Right cardiac atrium (tissue), 5 donors: ENCODE data around the gene ERICH3. TPM values are rescaled to one million over a fixed set of nuclear protein-coding genes. Genes with fewer than 3 reads are reported as not detected.

Source experiments
- ATAC-seq, 2 donors: fragments of 200-7000 bp; cut with Tn5 transposase; one replicate each; pipeline versions ENCODE4 v1.8.0 to v1.9.1; 2020; ENCODE audit warnings: moderate library complexity in 2 of 2, mild to moderate bottlenecking in 1 of 2
- DNase-seq, 3 donors: peaks; one replicate each; pipeline ENCODE4 v3.0.0-alpha.2; 2020
- H3K27ac ChIP-seq: one replicate; pipeline ENCODE4 v1.5.1; 2013; ENCODE audit warnings: mild to moderate bottlenecking, low read length, control low read depth, moderate library complexity
- H3K27me3 ChIP-seq: one replicate; pipeline ENCODE4 v1.6.1; 2013; ENCODE audit not compliant: control insufficient read depth, insufficient read depth
- H3K4me1 ChIP-seq: one replicate; pipeline ENCODE4 v1.6.1; 2013; ENCODE audit warnings: low read length; ENCODE audit not compliant: control insufficient read depth, insufficient read depth
- H3K4me3 ChIP-seq: one replicate; pipeline ENCODE4 v1.5.1; 2013; ENCODE audit warnings: low read length, control low read depth
- H3K9me3 ChIP-seq: one replicate; pipeline ENCODE4 v1.6.1; 2013; ENCODE audit warnings: low read length; ENCODE audit not compliant: control insufficient read depth
- WGBS: extraction: QIAGEN DNeasy Blood & Tissue Kit; methylation state at CpG from one replicate; pipeline ENCODE4 v1.1.7; 2013; 5-methylcytosine and 5-hydroxymethylcytosine counted together
- intact Hi-C, 4 donors: fragments of 100-400 bp; cut with DNase I; formaldehyde crosslinking; loops; one replicate each; pipeline versions ENCODE4 v1.11.0 to v1.14.0; 2022 to 2023
- polyA plus RNA-seq: library from polyadenylated mRNA; stranded (reverse); fragments of 200-250 nt; gene quantifications from one replicate; pipeline ENCODE4 v1.2.3, GENCODE V29; 2013
- total RNA-seq, 4 donors: library from RNA; stranded (reverse); fragmentation: NEBNext Ultra II Directional; extraction: Animal tissue kit (Norgen Biotek cat#: 25700); gene quantifications; one replicate each; pipeline ENCODE4 v1.2.1, GENCODE V29; 2021
- donor health status: healthy with polysubstance abuse.
- donor health status: DM: no; HTN: yes; CAD: no.
- donor health status: DM: no; HTN: no; CAD: no.
- donor health status: DM: no; HTN: yes; CAD: no; lungs with severe emphysema.
- donor health status: DM: yes; HTN: yes; CAD: no.

ERICH3 gene
- total and polyA plus RNA-seq, 5 donors = 0.07 TPM; not detected in 4

DNA sequence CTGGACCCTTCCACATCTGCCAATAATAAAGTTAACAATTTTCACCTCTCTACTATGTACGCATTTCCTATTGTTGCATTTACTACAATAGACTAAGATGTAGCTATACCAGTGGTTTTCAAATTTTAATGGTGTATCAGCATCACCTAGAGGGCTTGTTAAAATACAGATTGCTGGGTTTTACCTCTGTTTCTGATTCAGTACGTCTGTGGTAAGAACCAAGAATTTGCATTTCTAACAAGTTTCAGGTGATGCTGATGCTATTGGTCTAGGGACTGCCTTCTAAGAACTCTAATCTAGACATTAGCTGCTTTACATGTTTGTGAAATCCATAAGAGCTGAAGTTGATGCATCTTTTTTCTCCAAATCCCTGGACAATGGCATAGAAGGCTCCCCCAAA lies 59.7 kb downstream of the ERICH3 start:
- DNase-seq (no peak), ATAC-seq (no peak)
- Histone ChIP-seq H3K4me1 (no peaks in the 10 kb centered on the region), H3K9me3 (no peaks in the 10 kb centered on the region), H3K27me3 (no peaks in the 10 kb centered on the region), H3K27ac (no peak overlapping the region), H3K4me3 (no peak overlapping the region)
- intact Hi-C loops = no loop called here
- WGBS = 74% methylated on average over 2 of the region's 2 CpGs

DNA sequence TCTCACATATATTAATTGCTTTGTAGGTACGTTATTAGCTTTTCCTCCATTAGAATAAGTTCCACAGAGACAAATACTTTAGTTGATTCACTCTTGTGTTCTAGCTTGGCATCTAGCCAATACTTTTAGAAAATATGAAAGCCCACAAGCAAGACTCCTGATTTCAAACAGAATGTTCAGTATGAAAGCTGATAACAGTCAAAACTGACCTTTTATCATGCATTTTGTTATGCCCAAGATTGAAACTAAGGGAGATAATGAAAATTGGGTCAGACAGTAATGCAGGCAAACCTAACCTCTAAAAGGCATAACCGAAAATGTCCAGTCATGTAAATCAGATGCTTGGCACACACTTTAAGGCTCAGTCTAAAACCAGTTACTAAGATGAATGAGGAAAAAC lies 61.7 kb downstream of the ERICH3 start:
- Histone ChIP-seq H3K27me3 (no peaks in the 10 kb centered on the region), H3K9me3 (no peaks in the 10 kb centered on the region), H3K4me3 (no peak overlapping the region), H3K4me1 (no peaks in the 10 kb centered on the region), H3K27ac (no peak overlapping the region)
- 42% methylated on average over 2 of the region's 2 CpGs for WGBS
- ATAC-seq (no peak), DNase-seq (no peak)
- intact Hi-C loops = no loop called here

DNA sequence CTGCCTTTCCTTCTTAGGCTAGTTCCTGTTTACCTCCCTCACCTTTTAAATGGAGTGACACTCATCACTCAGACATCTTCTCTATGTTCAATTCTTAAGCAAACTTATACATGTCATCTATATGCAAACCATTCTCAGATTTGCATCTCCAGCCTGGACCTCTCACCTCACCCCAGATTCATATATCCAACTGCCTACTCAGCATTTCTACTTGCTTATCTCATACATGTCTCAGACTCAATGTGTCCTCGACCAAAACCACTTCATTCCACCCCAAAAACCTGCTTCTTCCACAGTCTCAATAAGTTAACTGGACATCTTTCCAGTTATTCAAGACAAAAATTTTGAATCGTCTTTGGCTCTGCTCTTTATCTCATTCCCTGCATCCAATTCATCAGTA lies 62.6 kb downstream of the ERICH3 start:
- WGBS = 59% methylated on average over 2 of the region's 2 CpGs
- intact Hi-C loops = no loop called here
- no peak for DNase-seq
- H3K27me3 ChIP-seq = no peaks in the 10 kb centered on the region
- H3K4me3 ChIP-seq = no peak overlapping the region
- ATAC-seq = no peak
- H3K27ac ChIP-seq = no peak overlapping the region
- H3K9me3 ChIP-seq = no peaks in the 10 kb centered on the region
- no peaks in the 10 kb centered on the region for H3K4me1 ChIP-seq

DNA sequence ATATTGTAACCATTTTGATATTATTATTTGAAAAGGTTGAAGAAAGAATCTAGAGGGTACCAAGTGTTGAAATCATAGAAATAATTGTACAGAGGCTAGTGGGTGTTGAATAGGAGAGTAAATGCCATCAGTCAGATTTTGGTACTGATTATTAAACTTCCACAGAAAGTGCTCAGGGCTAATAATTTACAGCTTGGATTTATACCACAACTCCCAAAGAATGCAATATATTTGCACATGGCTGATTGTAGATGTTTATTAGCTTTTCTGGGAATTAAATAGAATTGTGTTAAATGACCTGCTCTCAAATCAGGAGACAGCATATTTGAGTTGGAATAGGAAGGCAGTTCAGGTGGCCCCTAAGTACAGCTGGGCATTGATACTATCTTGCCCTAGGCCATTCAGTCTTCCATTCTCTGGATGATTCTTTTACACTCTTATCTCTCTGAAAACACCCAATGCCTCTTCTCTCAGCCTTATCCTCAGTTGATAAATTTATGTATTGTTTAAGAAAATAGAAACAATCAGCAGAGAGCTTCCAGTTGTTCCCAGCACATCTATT lies 63.7 kb downstream of the ERICH3 start:
- Histone ChIP-seq H3K9me3 (no peaks in the 10 kb centered on the region), H3K4me3 (no peak overlapping the region), H3K27ac (no peak overlapping the region), H3K4me1 (no peaks in the 10 kb centered on the region), H3K27me3 (no peaks in the 10 kb centered on the region)
- no peak for DNase-seq
- no peak for ATAC-seq
- intact Hi-C loops = no loop called here

DNA sequence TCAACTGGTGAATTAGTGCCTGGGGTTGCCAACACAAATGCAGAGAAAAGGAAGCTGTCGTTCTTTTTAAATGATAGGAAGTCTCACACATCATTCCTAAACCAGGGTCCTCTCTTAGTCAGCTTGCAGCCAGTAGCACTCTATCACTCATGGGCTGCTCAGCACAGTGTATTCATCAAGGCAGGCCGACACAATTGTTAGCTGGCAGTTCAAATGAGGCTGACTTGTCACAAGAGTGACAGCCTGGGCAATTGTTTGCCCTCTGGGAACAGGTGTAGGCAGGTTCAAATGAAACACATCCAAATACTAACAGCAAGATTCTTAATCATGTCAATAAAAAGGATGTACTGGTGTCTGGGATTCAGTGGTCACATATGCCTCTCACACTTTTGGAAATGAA lies 76.9 kb downstream of the ERICH3 start:
- Histone ChIP-seq H3K27me3 (no peaks in the 10 kb centered on the region), H3K4me1 (no peaks in the 10 kb centered on the region), H3K27ac (no peak overlapping the region), H3K9me3 (no peaks in the 10 kb centered on the region), H3K4me3 (no peak overlapping the region)
- no peak for DNase-seq
- WGBS = 55% methylated on average over 2 of the region's 2 CpGs
- intact Hi-C loops = no loop called here
- no peak for ATAC-seq

DNA sequence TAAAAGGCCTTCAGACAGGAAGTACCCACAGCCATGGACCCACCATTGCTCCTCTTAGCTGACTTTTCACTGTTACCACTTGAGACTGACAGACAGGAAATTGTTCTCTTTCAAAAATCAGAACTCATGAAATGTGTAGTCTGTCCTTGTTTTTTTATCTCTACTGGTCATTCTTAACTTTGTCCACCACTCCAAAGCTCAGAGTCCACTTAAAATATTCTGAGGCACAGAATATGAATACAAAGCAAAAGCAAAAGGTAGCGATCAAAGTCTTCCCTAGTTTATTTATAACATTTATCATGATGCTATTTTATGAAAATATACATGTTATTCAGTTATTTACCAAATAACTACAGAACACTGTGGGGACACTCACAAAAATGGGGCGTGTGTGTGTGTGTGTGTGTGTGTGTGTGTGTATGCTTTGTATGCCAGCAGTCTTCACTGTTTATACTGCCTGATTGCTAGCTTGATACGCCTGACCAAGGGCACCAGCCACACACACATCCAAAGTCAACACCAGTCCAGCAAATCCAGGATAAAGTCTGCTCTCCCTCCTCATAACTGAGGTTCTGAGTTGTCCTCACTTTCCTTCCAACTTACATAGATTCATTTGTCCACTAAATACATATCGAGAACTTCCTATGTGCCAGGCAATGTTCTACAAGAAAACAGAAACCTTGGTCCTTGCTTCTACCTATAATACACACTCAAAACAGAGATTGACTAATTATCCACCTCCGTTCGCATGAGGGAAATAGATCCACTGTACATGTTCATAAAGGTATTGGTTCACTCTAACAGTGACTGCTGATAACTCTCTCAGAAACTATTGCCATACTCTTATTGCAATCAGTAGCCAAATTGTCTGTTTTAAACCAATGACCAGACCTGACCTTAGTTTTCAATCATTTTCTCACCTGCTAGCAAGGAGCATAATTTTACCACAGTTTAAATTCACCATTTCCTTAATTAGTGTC lies 79.4 kb downstream of the ERICH3 start:
- WGBS = 81% methylated on average over 6 of the region's 6 CpGs
- ATAC-seq (no peak), DNase-seq (no peak)
- no peaks in the 10 kb centered on the region for H3K9me3 ChIP-seq
- H3K27ac ChIP-seq = no peak overlapping the region
- H3K27me3 ChIP-seq = no peaks in the 10 kb centered on the region
- intact Hi-C loops = no loop called here
- H3K4me3 ChIP-seq = no peak overlapping the region
- no peaks in the 10 kb centered on the region for H3K4me1 ChIP-seq

DNA sequence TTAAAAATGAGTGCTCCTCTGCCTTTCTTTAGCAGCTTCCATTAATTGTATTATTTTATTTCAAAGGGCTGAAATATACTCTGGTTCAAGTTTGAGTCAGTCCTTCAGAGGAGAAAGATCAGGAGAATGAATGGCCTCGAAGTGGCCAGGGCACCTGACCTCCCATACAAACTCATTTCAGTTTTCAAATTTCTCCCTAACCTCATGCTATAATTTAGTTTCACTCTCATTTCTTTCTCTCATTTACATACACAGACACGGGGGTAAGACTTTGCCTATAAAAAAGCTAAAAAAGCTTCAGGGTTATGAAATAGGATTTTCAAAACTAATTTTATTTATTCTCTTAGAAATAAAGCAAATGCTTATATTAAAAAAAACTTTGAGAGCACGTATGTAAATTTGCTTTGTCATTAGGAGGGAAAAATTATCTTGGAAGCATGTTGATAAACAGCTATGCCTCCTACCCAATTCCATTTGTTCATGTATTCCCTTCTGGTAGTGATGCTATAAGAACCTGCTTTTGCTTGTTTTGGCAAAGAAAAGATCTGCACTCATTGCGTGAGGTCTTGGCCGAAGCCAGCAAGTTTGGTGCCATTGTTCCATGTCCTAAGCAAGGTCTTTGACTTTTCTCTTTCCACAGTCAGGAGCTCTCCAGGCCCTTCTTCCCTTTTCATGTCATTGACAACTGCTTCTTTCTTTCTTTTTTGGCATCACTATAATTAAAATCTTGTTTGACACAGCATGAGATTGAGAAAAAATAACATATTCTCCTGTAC lies 80.8 kb downstream of the ERICH3 start:
- H3K27me3 ChIP-seq = no peaks in the 10 kb centered on the region
- WGBS = 63% methylated on average over 5 of the region's 5 CpGs
- ATAC-seq = no peak
- H3K4me1 ChIP-seq = no peaks in the 10 kb centered on the region
- DNase-seq = no peak
- no peaks in the 10 kb centered on the region for H3K9me3 ChIP-seq
- no peak overlapping the region for H3K27ac ChIP-seq
- H3K4me3 ChIP-seq = no peak overlapping the region
- intact Hi-C loops = no loop called here

DNA sequence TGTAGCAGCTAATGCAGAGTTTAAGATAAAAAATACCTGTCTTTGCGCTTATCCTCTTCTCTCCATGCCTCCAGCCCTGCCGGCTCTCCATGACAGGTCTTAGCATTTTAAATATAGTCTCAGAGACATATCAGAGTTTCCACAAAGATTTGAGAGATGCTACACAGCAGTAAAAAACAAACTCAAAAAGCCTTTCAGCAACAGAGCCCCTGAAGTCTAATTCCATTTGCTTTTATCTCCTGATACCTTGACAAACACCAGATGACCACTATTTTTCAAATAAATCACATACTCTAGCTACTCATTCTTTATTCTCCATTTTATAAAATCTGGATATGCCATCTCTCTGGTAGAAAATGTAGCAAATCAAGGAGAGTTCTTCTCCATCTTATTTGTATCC lies 81.6 kb downstream of the ERICH3 start:
- H3K4me3 ChIP-seq = no peak overlapping the region
- H3K27me3 ChIP-seq = no peaks in the 10 kb centered on the region
- intact Hi-C loops = no loop called here
- DNase-seq = no peak
- ATAC-seq = no peak
- H3K27ac ChIP-seq = no peak overlapping the region
- H3K4me1 ChIP-seq = no peaks in the 10 kb centered on the region
- H3K9me3 ChIP-seq = no peaks in the 10 kb centered on the region
- WGBS = 46% methylated on average over 2 of the region's 2 CpGs

DNA sequence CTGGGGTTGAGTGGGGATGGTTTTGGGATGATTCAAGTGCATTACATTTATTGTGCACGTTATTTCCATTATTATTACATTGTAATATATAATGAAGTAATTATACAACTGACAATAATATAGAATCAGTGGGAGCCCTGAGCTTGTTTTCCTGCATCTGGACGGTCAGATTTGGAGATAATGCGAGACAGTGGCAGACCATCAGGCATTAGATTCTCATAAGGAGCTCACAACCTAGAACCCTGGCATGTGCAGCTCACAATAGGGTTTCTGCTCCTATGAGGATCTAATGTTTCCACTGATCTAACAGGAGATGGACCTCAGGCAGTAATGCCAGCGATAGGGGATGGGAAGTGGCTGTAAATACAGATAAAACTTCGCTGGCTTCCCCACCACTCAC lies 83.3 kb downstream of the ERICH3 start:
- no peak overlapping the region for H3K4me3 ChIP-seq
- WGBS = 78% methylated on average over 5 of the region's 5 CpGs
- ATAC-seq = no peak
- intact Hi-C loops = no loop called here
- DNase-seq = no peak
- no peaks in the 10 kb centered on the region for H3K4me1 ChIP-seq
- H3K27ac ChIP-seq = no peak overlapping the region
- H3K27me3 ChIP-seq = no peaks in the 10 kb centered on the region
- no peaks in the 10 kb centered on the region for H3K9me3 ChIP-seq

DNA sequence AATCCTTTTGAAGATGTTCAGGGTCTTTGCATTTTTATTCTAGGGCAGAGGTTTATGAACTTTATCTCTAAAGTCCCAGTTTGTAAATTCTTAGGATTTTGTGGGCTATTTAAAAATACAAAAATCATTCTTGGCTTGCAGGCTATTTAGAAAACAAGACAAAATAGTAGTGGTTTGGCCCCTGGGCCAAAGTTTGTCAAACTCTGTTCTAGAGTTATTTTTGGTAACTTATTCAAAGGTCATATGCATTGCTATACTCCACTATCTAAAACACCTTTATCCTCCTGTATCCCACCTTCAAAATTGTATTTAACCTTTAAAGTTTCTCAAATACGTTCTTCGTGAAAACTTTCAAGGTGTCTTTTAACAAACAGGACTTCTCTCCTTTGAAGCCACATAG lies 85.7 kb downstream of the ERICH3 start:
- no peak for DNase-seq
- ATAC-seq = no peak
- no peak overlapping the region for H3K4me3 ChIP-seq
- H3K27me3 ChIP-seq = peaks cover 2% of the 10 kb centered on the region
- H3K27ac ChIP-seq = no peak overlapping the region
- intact Hi-C loops = no loop called here
- 94% methylated on average over 2 of the region's 2 CpGs for WGBS
- no peaks in the 10 kb centered on the region for H3K9me3 ChIP-seq
- H3K4me1 ChIP-seq = no peaks in the 10 kb centered on the region

DNA sequence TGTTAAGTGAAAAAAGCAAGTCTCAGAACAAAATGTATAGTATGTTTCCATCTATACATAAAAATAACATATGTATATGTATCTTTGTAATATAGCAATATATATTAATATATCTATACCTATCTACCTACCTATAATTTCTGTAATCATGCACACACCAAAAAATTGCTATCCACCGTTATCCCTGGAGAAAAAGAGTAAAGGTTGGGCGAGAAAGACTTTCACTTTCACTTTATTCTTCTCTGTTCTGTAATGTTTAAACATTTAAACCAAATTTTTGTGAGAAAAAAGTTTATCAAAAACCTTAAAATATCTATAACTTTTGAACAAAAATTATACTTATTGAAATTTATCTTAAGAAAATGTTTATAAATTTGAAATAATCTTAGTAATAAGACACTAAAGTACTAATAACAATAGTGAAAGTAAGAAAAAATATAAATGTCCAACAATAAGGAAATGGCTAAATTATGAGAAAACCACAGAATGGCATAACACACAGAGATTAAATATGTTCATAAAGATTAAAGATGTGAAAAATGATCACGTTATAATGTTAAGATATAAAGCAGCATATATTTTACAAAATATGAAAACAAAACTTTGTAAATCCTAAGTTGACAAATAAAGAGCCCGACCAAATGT lies 87.2 kb downstream of the ERICH3 start:
- Histone ChIP-seq H3K27me3 (peaks cover 2% of the 10 kb centered on the region), H3K27ac (no peak overlapping the region), H3K4me1 (no peaks in the 10 kb centered on the region), H3K4me3 (no peak overlapping the region), H3K9me3 (no peaks in the 10 kb centered on the region)
- 77% methylated on average over 4 of the region's 4 CpGs for WGBS
- no peak for DNase-seq
- intact Hi-C loops = no loop called here
- ATAC-seq = no peak
